RWPE1 (cell line): ENCODE results near the gene ATP13A2.
A peak's percentile ranks its signal among the peaks of the same experiment; 100 is the strongest.

ENCODE experiments used
- CTCF ChIA-PET: fragments of 350-600 bp; sonication (Branson Sonifier 250); formaldehyde crosslinking; extraction: SDS; loops from one replicate; lab custom pipeline; 2021; lab: Yijun Ruan, JAX
- POLR2A ChIA-PET: fragments of 400-600 bp; formaldehyde crosslinking; extraction: SDS; loops from one replicate; lab custom pipeline; 2020; ENCODE audit warnings: antibody characterized with exemption; ENCODE audit not compliant: low non-redundant PET; lab: Yijun Ruan, JAX
- DNase-seq: peaks from one replicate; pipeline ENCODE4 v3.0.0; 2012; ENCODE audit warnings: low spot score
- H3K27ac ChIP-seq: fragments of 450-650 bp; 2 replicates; pipeline ENCODE4 v1.5.1; 2017
- TF ChIP-seq, protein P1 (sequence below): fragments of 450-650 bp; conservative IDR thresholded peaks from 2 replicates; pipeline ENCODE4 v1.5.1; 2017; ENCODE audit warnings: low read depth, mild to moderate bottlenecking

ATP13A2 gene

DNA sequence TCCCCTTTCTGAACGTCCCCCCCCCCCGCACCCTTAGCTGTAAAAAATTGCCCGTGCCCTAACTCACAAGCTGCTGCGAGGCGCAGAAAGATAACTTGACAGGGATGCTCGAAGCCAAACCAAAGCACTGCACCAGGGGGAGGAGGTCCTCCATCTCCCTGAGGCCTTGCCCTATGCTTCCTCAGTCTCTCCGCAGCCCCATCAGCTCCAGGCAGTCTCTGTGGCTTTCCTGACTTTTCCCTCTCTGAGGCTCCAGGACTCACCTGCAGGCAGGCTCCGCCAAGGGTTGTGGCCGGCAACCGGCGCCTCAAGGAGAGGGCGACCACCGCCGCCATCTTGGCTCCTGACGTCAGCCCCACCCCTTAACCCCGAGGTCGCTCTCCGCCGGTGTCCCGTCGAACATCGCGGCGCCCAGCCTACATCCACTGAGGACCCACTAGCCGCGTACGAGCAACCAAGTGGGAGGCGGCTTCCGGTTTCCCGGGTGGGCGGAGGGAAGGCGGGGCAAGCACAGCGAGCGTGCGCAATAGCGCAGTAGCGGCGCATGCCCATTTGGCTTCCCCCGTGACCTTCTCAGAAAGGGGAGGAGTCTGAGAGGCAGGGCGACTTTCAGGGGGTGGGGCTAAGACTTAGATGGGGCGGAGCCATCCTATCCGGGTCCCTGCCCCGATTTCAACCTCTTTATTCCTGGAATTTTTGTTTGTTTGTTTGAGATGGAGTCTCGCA, 42.1 kb upstream of the ATP13A2 start, which contains the start of gene SDHB:
Gene SDHB, minus strand, starts transcription at position 348 of the 726 bp plus-strand sequence. Its CDS starts 13 bp downstream, at position 335.
- TF ChIP-seq, protein P1, sequence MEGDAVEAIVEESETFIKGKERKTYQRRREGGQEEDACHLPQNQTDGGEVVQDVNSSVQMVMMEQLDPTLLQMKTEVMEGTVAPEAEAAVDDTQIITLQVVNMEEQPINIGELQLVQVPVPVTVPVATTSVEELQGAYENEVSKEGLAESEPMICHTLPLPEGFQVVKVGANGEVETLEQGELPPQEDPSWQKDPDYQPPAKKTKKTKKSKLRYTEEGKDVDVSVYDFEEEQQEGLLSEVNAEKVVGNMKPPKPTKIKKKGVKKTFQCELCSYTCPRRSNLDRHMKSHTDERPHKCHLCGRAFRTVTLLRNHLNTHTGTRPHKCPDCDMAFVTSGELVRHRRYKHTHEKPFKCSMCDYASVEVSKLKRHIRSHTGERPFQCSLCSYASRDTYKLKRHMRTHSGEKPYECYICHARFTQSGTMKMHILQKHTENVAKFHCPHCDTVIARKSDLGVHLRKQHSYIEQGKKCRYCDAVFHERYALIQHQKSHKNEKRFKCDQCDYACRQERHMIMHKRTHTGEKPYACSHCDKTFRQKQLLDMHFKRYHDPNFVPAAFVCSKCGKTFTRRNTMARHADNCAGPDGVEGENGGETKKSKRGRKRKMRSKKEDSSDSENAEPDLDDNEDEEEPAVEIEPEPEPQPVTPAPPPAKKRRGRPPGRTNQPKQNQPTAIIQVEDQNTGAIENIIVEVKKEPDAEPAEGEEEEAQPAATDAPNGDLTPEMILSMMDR = no peak
- H3K27ac ChIP-seq = peak within 1 kb of the TSS; percentile 80
- peak; percentile 99 for DNase-seq
- ChIA-PET CTCF (no interaction called here), POLR2A (no interaction called here)

DNA sequence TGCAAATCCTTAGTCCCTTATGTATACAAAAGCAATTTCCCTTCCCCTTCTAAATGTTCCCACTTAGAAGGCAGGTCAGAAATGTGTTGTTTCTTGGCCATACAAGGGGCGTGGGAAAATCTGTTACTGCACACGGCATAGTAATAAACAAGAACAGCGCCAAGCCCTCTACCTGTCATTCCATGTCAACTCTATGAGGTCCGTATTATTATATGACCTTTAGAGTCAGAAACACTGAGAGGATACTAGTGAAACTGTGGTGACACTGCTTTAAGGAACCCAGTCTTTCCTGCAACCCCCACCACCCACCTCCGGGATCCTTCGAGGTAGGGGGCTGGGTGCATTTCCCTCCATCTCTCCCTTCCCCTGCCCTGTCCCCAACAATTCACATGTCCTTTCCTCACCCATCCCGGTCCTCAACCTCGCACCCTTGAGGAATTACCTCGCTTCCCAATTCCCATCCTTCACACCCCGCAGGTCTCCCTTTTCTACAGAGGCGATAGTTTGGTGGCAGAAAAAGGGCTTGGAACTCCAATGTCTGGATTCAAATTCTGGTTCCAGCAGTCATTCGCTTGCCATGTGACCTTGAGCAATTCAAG, 41.5 kb upstream of the ATP13A2 start:
- ChIA-PET POLR2A (no interaction called here), CTCF (no interaction called here)
- no peak for DNase-seq
- H3K27ac ChIP-seq = peak overlapping the region; percentile 80
- TF ChIP-seq, protein P1 = no peak

GRCh38 chr1:17052641-17053040, 40.9 kb upstream of the ATP13A2 start:
- H3K27ac ChIP-seq = no peak overlapping the region
- DNase-seq = no peak
- TF ChIP-seq, protein P1 = no peak
- ChIA-PET POLR2A (no interaction called here), CTCF (interaction anchor here (0.7 kb wide), 1 partner anchor 949 kb away, joined by 4 read pairs; no protein-coding TSS in a partner anchor)

DNA sequence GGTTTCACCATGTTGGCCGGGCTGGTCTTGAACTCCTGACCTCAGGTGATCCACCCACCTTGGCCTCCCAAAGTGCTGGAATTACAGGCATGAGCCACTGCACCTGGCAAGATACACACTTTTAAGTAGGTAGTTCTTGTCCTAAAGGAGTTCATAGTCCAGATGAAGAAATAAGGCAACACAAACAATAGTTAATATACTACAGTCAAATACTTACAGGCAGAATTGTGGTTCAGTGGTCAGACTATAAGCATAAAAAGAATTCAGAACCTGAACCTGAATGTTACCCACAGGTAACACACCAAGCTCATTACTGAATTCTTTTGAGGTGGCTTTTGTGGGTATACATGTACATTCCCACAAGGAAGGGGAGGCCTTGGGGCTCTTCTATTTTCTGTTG, 40.3 kb upstream of the ATP13A2 start:
- TF ChIP-seq, protein P1 = no peak
- no peak for DNase-seq
- ChIA-PET POLR2A (no interaction called here), CTCF (interaction anchor here (0.7 kb wide), 2 partner anchors 81 to 950 kb away, joined by 3 to 4 read pairs; no protein-coding TSS in a partner anchor)
- H3K27ac ChIP-seq = no peak overlapping the region

GRCh38 chr1:17047924-17048323, 36.2 kb upstream of the ATP13A2 start:
- H3K27ac ChIP-seq = peak overlapping the region; percentile 49
- ChIA-PET POLR2A (no interaction called here), CTCF (interaction anchor here (0.6 kb wide), 1 partner anchor 51 kb away, joined by 3 read pairs; no protein-coding TSS in a partner anchor)
- TF ChIP-seq, protein P1 = no peak
- DNase-seq = no peak

GRCh38 chr1:17046334-17046657, 34.6 kb upstream of the ATP13A2 start:
- ChIA-PET CTCF (interaction anchor here (0.6 to 2.4 kb wide), 10 partner anchors 9 to 358 kb away, joined by 3 to 11 read pairs (median 4); no protein-coding TSS in a partner anchor), POLR2A (no interaction called here)
- TF ChIP-seq, protein P1 = no peak
- no peak for DNase-seq
- peak overlapping the region; percentile 49; the same call in 1 of the 2 replicates for H3K27ac ChIP-seq
